Smooth muscle cell (in vitro differentiated cells): Measurements from ENCODE around the gene MYH13. TPM values are rescaled to one million over a fixed set of nuclear protein-coding genes. Genes with fewer than 3 reads are reported as not detected.

ENCODE experiments used
- DNase-seq: peaks from one replicate; lab custom pipeline; 2025; ENCODE audit not compliant: unreplicated experiment; lab: John Stamatoyannopoulos, UW
- H2AFZ ChIP-seq: fragments of 200-600 bp; sonication (generic); 2 replicates; pipeline ENCODE4 v1.6.0; 2016; ENCODE audit warnings: antibody characterized with exemption, low read depth, mild to moderate bottlenecking
- H3F3A ChIP-seq: fragments of 200-600 bp; sonication (generic); 2 replicates; pipeline ENCODE4 v1.6.0; 2017; ENCODE audit warnings: antibody characterized with exemption, low read depth
- H3K27ac ChIP-seq: fragments of 200-600 bp; sonication (generic); 2 replicates; pipeline ENCODE4 v1.5.1; 2016; ENCODE audit warnings: low read depth, mild to moderate bottlenecking
- H3K27me3 ChIP-seq: fragments of 200-600 bp; sonication (generic); 2 replicates; pipeline ENCODE4 v1.6.1; 2016; ENCODE audit warnings: low read depth, mild to moderate bottlenecking
- H3K36me3 ChIP-seq: fragments of 200-600 bp; sonication (generic); 2 replicates; pipeline ENCODE4 v1.5.1; 2016; ENCODE audit warnings: low read depth
- H3K4me1 ChIP-seq: fragments of 200-600 bp; sonication (generic); 2 replicates; pipeline ENCODE4 v1.5.1; 2016; ENCODE audit warnings: low read depth
- H3K4me2 ChIP-seq: fragments of 200-600 bp; sonication (generic); 2 replicates; pipeline ENCODE4 v1.6.0; 2016; ENCODE audit warnings: mild to moderate bottlenecking
- H3K4me3 ChIP-seq: fragments of 200-600 bp; sonication (generic); 2 replicates; pipeline ENCODE4 v1.5.1; 2016; ENCODE audit warnings: mild to moderate bottlenecking
- H3K79me2 ChIP-seq: fragments of 200-600 bp; sonication (generic); 2 replicates; pipeline ENCODE4 v1.6.0; 2016; ENCODE audit warnings: low read depth, mild to moderate bottlenecking
- H3K9ac ChIP-seq: fragments of 200-600 bp; sonication (generic); 2 replicates; pipeline ENCODE4 v1.6.0; 2016; ENCODE audit warnings: low read depth
- H3K9me3 ChIP-seq: fragments of 200-600 bp; sonication (generic); replicated peaks from 2 replicates; pipeline ENCODE4 v1.5.1; 2016; ENCODE audit warnings: low read depth
- H4K20me1 ChIP-seq: fragments of 200-600 bp; sonication (generic); 2 replicates; pipeline ENCODE4 v1.6.0; 2016; ENCODE audit warnings: low read depth
- WGBS: methylation state at CpG from one replicate; pipeline ENCODE4 v1.1.7; 2016; ENCODE audit warnings: low lambda C conversion rate; 5-methylcytosine and 5-hydroxymethylcytosine counted together
- polyA plus RNA-seq: library from polyadenylated mRNA; unstranded; fragments of >200 nt; fragmentation: Nextera tagmentation; extraction: Ambion mirVana; gene quantifications from 2 replicates; pipeline ENCODE4 v1.2.1, GENCODE V29; 2016
- total RNA-seq: library from RNA; depleted of rRNA; stranded (reverse); fragments of >200 nt; gene quantifications from 2 replicates; pipeline ENCODE4 v1.2.3, GENCODE V29; 2014
- TF ChIP-seq, protein P1 (sequence below): fragments of 200-600 bp; sonication (generic); IDR thresholded peaks from 2 replicates; pipeline ENCODE4 v1.5.1; 2017; ENCODE audit warnings: borderline replicate concordance, mild to moderate bottlenecking, antibody characterized with exemption; ENCODE audit not compliant: insufficient read depth, poor library complexity, severe bottlenecking

Gene MYH13
- total RNA-seq (not detected in 2 replicates), polyA plus RNA-seq (0.02 and 0.09 TPM in 2 replicates)

DNA sequence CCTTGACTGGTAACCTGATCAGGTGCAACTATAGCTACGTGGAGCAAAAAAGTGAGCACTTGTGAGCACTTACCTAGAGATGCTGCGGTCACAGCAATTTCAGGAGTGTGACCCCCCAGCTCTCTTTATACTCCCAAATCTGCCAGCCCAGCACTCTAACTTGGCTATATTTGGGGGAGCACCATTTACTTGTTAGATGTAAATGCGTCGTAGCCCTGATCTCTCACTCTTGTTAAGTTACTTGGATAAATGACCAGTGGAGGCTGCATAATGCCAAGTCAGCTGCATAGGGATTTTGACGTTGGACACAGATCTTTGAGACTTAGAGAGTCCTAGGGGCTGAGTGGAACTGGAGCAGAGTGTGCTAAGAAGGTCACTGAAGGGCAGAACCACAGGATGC lies at the start of gene MYH13:
Gene MYH13 (minus strand): TSS at position 101 of the 400 bp plus-strand sequence. CDS start 8,476 bp downstream, outside the sequence.
- no peaks in the 10 kb centered on the region for H3K4me1 ChIP-seq
- TF ChIP-seq, protein P1, sequence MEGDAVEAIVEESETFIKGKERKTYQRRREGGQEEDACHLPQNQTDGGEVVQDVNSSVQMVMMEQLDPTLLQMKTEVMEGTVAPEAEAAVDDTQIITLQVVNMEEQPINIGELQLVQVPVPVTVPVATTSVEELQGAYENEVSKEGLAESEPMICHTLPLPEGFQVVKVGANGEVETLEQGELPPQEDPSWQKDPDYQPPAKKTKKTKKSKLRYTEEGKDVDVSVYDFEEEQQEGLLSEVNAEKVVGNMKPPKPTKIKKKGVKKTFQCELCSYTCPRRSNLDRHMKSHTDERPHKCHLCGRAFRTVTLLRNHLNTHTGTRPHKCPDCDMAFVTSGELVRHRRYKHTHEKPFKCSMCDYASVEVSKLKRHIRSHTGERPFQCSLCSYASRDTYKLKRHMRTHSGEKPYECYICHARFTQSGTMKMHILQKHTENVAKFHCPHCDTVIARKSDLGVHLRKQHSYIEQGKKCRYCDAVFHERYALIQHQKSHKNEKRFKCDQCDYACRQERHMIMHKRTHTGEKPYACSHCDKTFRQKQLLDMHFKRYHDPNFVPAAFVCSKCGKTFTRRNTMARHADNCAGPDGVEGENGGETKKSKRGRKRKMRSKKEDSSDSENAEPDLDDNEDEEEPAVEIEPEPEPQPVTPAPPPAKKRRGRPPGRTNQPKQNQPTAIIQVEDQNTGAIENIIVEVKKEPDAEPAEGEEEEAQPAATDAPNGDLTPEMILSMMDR, result no peak
- H3K9me3 ChIP-seq, result no peaks in the 10 kb centered on the region
- WGBS, result 91% methylated on average over 5 of the region's 5 CpGs
- H3K4me2 ChIP-seq, result no peak within 1 kb of the TSS
- H2AFZ ChIP-seq, result no peak within 1 kb of the TSS
- no peak within 1 kb of the TSS for H3K4me3 ChIP-seq
- H3K36me3 ChIP-seq, result no peaks in the 10 kb centered on the region
- no peaks in the 10 kb centered on the region for H4K20me1 ChIP-seq
- H3F3A ChIP-seq, result no peaks in the 10 kb centered on the region
- no peak within 1 kb of the TSS for H3K27ac ChIP-seq
- H3K9ac ChIP-seq, result no peak within 1 kb of the TSS
- H3K79me2 ChIP-seq, result no peaks in the 10 kb centered on the region
- no peak for DNase-seq
- no peaks in the 10 kb centered on the region for H3K27me3 ChIP-seq

DNA sequence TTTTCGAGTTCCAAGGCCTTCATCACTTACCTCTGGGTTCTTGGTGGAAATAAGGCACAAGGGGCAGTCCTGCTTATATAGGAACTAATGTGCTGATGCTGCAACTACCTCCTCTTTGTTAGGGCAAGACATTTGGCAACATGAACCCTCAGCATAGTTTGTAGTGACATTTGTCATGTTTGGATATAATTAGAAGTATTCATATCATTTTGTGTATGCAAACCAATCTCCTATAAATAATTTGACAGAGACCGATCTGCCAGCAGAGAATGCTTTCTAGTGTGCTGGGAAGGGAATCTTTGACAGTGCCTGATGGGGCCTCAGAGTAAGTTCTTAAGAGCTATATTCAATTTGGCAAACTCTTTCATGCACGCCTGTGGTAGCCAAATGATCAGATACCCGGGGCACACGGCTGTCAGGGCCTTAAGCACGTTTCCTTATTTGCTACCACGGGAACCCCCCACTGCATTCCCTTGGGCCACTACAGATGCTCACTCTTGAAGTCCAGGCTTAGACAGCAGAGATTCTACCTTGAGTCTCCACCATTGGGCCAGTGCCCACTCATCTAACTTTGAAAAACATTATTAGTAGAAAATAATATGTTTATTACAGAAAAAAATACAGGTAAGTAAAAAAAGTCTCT lies 49.2 kb upstream of the MYH13 start, which contains the start of gene MYH8:
Gene MYH8 (minus strand): TSS at position 51 of the 643 bp plus-strand sequence. CDS start 1,723 bp downstream, outside the sequence.
- Histone ChIP-seq H2AFZ (no peak within 1 kb of the TSS), H3K27ac (no peak within 1 kb of the TSS), H3K9ac (no peak within 1 kb of the TSS), H3K4me3 (no peak within 1 kb of the TSS), H3F3A (no peaks in the 10 kb centered on the region), H3K36me3 (no peaks in the 10 kb centered on the region), H3K4me2 (no peak within 1 kb of the TSS), H3K27me3 (no peaks in the 10 kb centered on the region), H3K9me3 (no peaks in the 10 kb centered on the region), H4K20me1 (no peaks in the 10 kb centered on the region), H3K4me1 (no peaks in the 10 kb centered on the region), H3K79me2 (no peaks in the 10 kb centered on the region)
- no peak for DNase-seq
- WGBS, result 94% methylated on average over 7 of the region's 7 CpGs
- TF ChIP-seq, protein P1, result no peak

DNA sequence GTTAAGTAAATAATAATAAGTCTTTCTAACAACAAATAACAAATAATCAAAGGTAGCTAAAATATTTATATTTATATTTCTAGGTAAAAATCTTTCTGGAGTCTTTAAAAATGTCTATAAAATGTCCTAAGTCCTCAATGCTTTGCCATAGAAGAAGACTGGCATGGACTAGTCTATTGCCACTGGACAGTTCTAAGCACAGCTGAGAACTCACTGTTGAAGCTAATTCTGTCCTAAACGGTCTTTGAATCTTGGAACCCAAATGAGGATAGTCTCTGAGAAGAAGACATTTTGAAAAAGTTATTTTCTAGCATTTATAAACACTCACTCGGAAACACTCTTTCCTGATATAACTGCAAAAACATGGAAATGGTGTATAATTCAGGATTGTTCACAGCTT lies 48.4 kb upstream of the MYH13 start:
- H3K27me3 ChIP-seq, result no peaks in the 10 kb centered on the region
- no peaks in the 10 kb centered on the region for H3K4me1 ChIP-seq
- H2AFZ ChIP-seq, result no peak overlapping the region
- no peaks in the 10 kb centered on the region for H3K9me3 ChIP-seq
- no peak overlapping the region for H3K27ac ChIP-seq
- no peak for DNase-seq
- TF ChIP-seq, protein P1, result no peak
- H3K79me2 ChIP-seq, result no peaks in the 10 kb centered on the region
- 87% methylated on average over 2 of the region's 2 CpGs for WGBS
- no peaks in the 10 kb centered on the region for H3K36me3 ChIP-seq
- no peak overlapping the region for H3K4me2 ChIP-seq
- no peaks in the 10 kb centered on the region for H4K20me1 ChIP-seq
- no peak overlapping the region for H3K9ac ChIP-seq
- no peak overlapping the region for H3K4me3 ChIP-seq
- no peaks in the 10 kb centered on the region for H3F3A ChIP-seq

DNA sequence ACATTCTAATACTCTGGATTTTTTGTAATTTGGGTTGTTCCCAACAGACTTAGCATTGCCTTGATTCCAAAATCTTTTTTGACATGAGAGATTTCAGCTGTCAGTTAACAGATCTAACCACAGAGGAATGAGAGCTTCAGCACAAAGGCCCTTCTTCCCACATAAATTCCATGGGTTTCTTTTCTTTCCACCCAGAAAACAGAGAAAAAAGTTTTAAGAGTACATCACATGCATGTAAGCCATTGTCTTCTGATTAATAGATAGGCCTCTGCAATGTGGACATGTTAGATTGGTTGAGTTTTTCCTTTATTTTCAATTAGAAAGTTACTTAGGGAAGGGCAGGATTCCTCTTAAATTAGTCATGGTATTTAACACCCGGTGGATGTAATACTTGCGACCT lies 48.0 kb upstream of the MYH13 start:
- TF ChIP-seq, protein P1, result no peak
- H3F3A ChIP-seq, result no peaks in the 10 kb centered on the region
- H3K9ac ChIP-seq, result no peak overlapping the region
- no peaks in the 10 kb centered on the region for H3K27me3 ChIP-seq
- H3K4me1 ChIP-seq, result no peaks in the 10 kb centered on the region
- no peak overlapping the region for H2AFZ ChIP-seq
- 46% methylated on average over 2 of the region's 2 CpGs for WGBS
- no peak overlapping the region for H3K4me3 ChIP-seq
- no peaks in the 10 kb centered on the region for H3K36me3 ChIP-seq
- no peaks in the 10 kb centered on the region for H4K20me1 ChIP-seq
- no peak overlapping the region for H3K4me2 ChIP-seq
- no peaks in the 10 kb centered on the region for H3K79me2 ChIP-seq
- no peak for DNase-seq
- H3K9me3 ChIP-seq, result no peaks in the 10 kb centered on the region
- H3K27ac ChIP-seq, result no peak overlapping the region
